Measurements from ENCODE around the gene DDX31.

DNA sequence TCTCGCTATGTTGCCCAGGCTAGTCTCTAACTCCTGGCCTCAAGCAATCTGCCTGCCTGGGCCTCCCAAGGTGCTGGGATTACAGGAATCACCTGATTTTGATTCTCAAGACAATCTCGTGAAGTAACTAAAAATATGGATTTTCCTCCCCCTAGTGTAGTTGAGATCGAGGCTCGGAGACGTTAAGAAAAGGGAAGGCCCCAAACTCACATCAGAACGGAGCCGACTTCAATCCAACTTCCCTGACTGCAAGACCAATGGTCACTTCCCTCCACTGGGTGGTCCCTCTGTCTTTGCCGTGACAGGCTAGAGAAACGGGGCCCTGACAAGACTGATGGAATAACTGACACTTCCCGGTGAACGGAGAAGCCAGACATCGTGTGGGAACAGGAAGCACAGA, 59.1 kb downstream of the DDX31 start:
- TF ChIP-seq, protein P1, sequence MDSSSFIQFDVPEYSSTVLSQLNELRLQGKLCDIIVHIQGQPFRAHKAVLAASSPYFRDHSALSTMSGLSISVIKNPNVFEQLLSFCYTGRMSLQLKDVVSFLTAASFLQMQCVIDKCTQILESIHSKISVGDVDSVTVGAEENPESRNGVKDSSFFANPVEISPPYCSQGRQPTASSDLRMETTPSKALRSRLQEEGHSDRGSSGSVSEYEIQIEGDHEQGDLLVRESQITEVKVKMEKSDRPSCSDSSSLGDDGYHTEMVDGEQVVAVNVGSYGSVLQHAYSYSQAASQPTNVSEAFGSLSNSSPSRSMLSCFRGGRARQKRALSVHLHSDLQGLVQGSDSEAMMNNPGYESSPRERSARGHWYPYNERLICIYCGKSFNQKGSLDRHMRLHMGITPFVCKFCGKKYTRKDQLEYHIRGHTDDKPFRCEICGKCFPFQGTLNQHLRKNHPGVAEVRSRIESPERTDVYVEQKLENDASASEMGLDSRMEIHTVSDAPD (CRISPR knock-in tag; IDR thresholded peaks at IDR 0.05) = no peak
- TF ChIP-seq ATF1 (CRISPR knock-in tag; IDR thresholded peaks at IDR 0.05) (no peak), ATF1 (tag; IDR thresholded peaks at IDR 0.05) (no peak), RCOR1 (IDR thresholded peaks at IDR 0.05; ENCODE audit: borderline replicate concordance in 1 of 2, low read depth in 2 of 2, low read length in 2 of 2) (no peak), CSDE1 (IDR thresholded peaks at IDR 0.05) (no peak), MTF1 (CRISPR knock-in tag; IDR thresholded peaks at IDR 0.05; ENCODE audit: borderline replicate concordance) (no peak), NRF1 (conservative IDR thresholded peaks at IDR 0.05 in 1 of 2, IDR thresholded peaks at IDR 0.05 in 1 of 2) (no peak), ZNF133 (CRISPR knock-in tag; IDR thresholded peaks at IDR 0.05) (no peak)
- TF ChIP-seq, protein P2, sequence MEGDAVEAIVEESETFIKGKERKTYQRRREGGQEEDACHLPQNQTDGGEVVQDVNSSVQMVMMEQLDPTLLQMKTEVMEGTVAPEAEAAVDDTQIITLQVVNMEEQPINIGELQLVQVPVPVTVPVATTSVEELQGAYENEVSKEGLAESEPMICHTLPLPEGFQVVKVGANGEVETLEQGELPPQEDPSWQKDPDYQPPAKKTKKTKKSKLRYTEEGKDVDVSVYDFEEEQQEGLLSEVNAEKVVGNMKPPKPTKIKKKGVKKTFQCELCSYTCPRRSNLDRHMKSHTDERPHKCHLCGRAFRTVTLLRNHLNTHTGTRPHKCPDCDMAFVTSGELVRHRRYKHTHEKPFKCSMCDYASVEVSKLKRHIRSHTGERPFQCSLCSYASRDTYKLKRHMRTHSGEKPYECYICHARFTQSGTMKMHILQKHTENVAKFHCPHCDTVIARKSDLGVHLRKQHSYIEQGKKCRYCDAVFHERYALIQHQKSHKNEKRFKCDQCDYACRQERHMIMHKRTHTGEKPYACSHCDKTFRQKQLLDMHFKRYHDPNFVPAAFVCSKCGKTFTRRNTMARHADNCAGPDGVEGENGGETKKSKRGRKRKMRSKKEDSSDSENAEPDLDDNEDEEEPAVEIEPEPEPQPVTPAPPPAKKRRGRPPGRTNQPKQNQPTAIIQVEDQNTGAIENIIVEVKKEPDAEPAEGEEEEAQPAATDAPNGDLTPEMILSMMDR (IDR thresholded peaks at IDR 0.05 in 2 of 3, conservative IDR thresholded peaks at IDR 0.05 in 1 of 3; ENCODE audit: insufficient read depth in 2 of 3, low read depth in 1 of 3, low read length in 3 of 3) = no peak
- TF ChIP-seq, protein P3, sequence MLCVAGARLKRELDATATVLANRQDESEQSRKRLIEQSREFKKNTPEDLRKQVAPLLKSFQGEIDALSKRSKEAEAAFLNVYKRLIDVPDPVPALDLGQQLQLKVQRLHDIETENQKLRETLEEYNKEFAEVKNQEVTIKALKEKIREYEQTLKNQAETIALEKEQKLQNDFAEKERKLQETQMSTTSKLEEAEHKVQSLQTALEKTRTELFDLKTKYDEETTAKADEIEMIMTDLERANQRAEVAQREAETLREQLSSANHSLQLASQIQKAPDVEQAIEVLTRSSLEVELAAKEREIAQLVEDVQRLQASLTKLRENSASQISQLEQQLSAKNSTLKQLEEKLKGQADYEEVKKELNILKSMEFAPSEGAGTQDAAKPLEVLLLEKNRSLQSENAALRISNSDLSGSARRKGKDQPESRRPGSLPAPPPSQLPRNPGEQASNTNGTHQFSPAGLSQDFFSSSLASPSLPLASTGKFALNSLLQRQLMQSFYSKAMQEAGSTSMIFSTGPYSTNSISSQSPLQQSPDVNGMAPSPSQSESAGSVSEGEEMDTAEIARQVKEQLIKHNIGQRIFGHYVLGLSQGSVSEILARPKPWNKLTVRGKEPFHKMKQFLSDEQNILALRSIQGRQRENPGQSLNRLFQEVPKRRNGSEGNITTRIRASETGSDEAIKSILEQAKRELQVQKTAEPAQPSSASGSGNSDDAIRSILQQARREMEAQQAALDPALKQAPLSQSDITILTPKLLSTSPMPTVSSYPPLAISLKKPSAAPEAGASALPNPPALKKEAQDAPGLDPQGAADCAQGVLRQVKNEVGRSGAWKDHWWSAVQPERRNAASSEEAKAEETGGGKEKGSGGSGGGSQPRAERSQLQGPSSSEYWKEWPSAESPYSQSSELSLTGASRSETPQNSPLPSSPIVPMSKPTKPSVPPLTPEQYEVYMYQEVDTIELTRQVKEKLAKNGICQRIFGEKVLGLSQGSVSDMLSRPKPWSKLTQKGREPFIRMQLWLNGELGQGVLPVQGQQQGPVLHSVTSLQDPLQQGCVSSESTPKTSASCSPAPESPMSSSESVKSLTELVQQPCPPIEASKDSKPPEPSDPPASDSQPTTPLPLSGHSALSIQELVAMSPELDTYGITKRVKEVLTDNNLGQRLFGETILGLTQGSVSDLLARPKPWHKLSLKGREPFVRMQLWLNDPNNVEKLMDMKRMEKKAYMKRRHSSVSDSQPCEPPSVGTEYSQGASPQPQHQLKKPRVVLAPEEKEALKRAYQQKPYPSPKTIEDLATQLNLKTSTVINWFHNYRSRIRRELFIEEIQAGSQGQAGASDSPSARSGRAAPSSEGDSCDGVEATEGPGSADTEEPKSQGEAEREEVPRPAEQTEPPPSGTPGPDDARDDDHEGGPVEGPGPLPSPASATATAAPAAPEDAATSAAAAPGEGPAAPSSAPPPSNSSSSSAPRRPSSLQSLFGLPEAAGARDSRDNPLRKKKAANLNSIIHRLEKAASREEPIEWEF (CRISPR knock-in tag; IDR thresholded peaks at IDR 0.05) = no peak
